Keratinocyte (primary cell): ENCODE results near the gene CASKIN2. TPM values are rescaled to one million over a fixed set of nuclear protein-coding genes. Genes with fewer than 3 reads are reported as not detected.

ENCODE experiments used
- DNase-seq: peaks from one replicate; pipeline ENCODE4 v3.0.0-alpha.2; 2011; ENCODE audit warnings: low read depth, missing footprints, low spot score
- FAIRE-seq: peaks from 2 replicates; lab custom pipeline; 2011; peaks lifted over from hg19 to GRCh38; lab: Jason Lieb, UNC
- H2AFZ ChIP-seq: 2 replicates; pipeline ENCODE4 v1.6.0; 2012; ENCODE audit warnings: low read length, control low read depth, inconsistent platforms; ENCODE audit not compliant: control insufficient read depth
- H3K27ac ChIP-seq: 2 replicates; pipeline ENCODE4 v1.5.1; 2011; ENCODE audit warnings: low read length; ENCODE audit not compliant: control insufficient read depth, insufficient read depth
- H3K27me3 ChIP-seq: 3 replicates; pipeline ENCODE4 v1.6.0; 2011; ENCODE audit warnings: low read length; ENCODE audit not compliant: control insufficient read depth, insufficient read depth; ENCODE audit errors: extremely low read depth
- H3K36me3 ChIP-seq, 2 experiments: 2 replicates in 1 of 2; 3 replicates in 1 of 2; pipeline ENCODE4 v1.5.1; 2011; ENCODE audit warnings: low read length in 2 of 2, mild to moderate bottlenecking in 1 of 2; ENCODE audit not compliant: control insufficient read depth in 2 of 2, insufficient read depth in 2 of 2; ENCODE audit errors: extremely low read depth in 1 of 2
- H3K4me1 ChIP-seq: 3 replicates; pipeline ENCODE4 v1.5.1; 2011; ENCODE audit warnings: low read length; ENCODE audit not compliant: control insufficient read depth, insufficient read depth; ENCODE audit errors: extremely low read depth
- H3K4me2 ChIP-seq: 3 replicates; pipeline ENCODE4 v1.6.0; 2011; ENCODE audit warnings: low read depth, low read length; ENCODE audit not compliant: control insufficient read depth, insufficient read depth; ENCODE audit errors: extremely low read depth
- H3K4me3 ChIP-seq, 3 experiments: fragments of 200-600 bp in 1 of 3; sonication (generic) in 1 of 3; 2 replicates in 2 of 3; 3 replicates in 1 of 3; pipeline ENCODE4 v1.5.1; 2011 to 2016; ENCODE audit warnings: low read length in 3 of 3, mild to moderate bottlenecking in 3 of 3, control low read depth in 2 of 3, inconsistent platforms in 1 of 3, low read depth in 1 of 3, mixed read lengths in 1 of 3, mixed run types in 1 of 3, moderate library complexity in 1 of 3; ENCODE audit not compliant: control insufficient read depth in 2 of 3, insufficient read depth in 2 of 3; ENCODE audit errors: extremely low read depth in 1 of 3
- H3K79me2 ChIP-seq: 2 replicates; pipeline ENCODE4 v1.6.0; 2012; ENCODE audit warnings: low read length; ENCODE audit not compliant: control insufficient read depth, insufficient read depth
- H3K9ac ChIP-seq: 3 replicates; pipeline ENCODE4 v1.6.0; 2011; ENCODE audit warnings: low read length; ENCODE audit not compliant: control insufficient read depth, insufficient read depth; ENCODE audit errors: extremely low read depth
- H3K9me1 ChIP-seq: 3 replicates; pipeline ENCODE4 v1.6.0; 2011; ENCODE audit warnings: low read length; ENCODE audit not compliant: control insufficient read depth, insufficient read depth; ENCODE audit errors: extremely low read depth
- H3K9me3 ChIP-seq: 2 replicates; pipeline ENCODE4 v1.5.1; 2012; ENCODE audit warnings: low read depth, low read length; ENCODE audit not compliant: control insufficient read depth
- H4K20me1 ChIP-seq: 3 replicates; pipeline ENCODE4 v1.6.0; 2011; ENCODE audit warnings: low read length; ENCODE audit not compliant: control insufficient read depth, insufficient read depth; ENCODE audit errors: extremely low read depth
- CTCF ChIP-seq, 3 experiments: IDR thresholded peaks in 1 of 3; conservative IDR thresholded peaks in 1 of 3; optimal IDR thresholded peaks in 1 of 3; 2 replicates in 2 of 3; 3 replicates in 1 of 3; pipeline versions ENCODE3 to v1.5.1; 2011; ENCODE audit warnings: low read length in 3 of 3, mild to moderate bottlenecking in 3 of 3, moderate library complexity in 2 of 3, control low read depth in 1 of 3, inconsistent platforms in 1 of 3; ENCODE audit not compliant: insufficient read depth in 2 of 3; ENCODE audit errors: extremely low read depth in 1 of 3
- EZH2 ChIP-seq: IDR thresholded peaks from one replicate; pipeline ENCODE4 v1.6.1; 2012; ENCODE audit warnings: inconsistent platforms, mild to moderate bottlenecking, low read length, moderate library complexity
- dilution Hi-C: fragments of 300-500 bp; cut with MboI; formaldehyde crosslinking; loops from one replicate; pipeline ENCODE4 v1.7.0; 2020; ENCODE audit warnings: low sequenced_read_pairs; ENCODE audit not compliant: extremely low pct_ligation_motif_present
- polyA plus RNA-seq, 5 experiments: library from polyadenylated mRNA; depleted of rRNA in 3 of 5; stranded (reverse) in 3 of 5; stranded (forward) in 1 of 5; unstranded in 1 of 5; fragments of >200 nt; gene quantifications; 1 replicate in 1 of 5; 2 replicates in 3 of 5; 3 replicates in 1 of 5; pipeline versions ENCODE4 v1.2.1 to v1.2.3, GENCODE V29; 2011 to 2012; ENCODE audit warnings: missing spikeins in 2 of 5, low read depth in 1 of 5, low replicate concordance in 1 of 5

The CASKIN2 gene
- polyA plus RNA-seq, 1 donor (not counting 4 experiments of a cell fraction or from before 2014, with no cell fraction given): 3.7 TPM

- dilution Hi-C loops: no loop called here
- H3K27ac ChIP-seq: no peak overlapping the region
- peaks cover 15 to 17% of the 10 kb centered on the region in 2 experiments for H3K36me3 ChIP-seq
These were observed 11.4 kb downstream of the CASKIN2 start for GRCh38 chr17:75503976-75504346.

GRCh38 chr17:75503337-75503950, 11.9 kb downstream of the CASKIN2 start:
- Histone ChIP-seq H3K4me1 (no peaks in the 10 kb centered on the region), H3K27me3 (no peaks in the 10 kb centered on the region), H3K9me1 (no peaks in the 10 kb centered on the region), H3K9ac (no peak overlapping the region), H4K20me1 (no peaks in the 10 kb centered on the region), H3K79me2 (no peaks in the 10 kb centered on the region), H3K36me3 (peaks cover 11 to 19% of the 10 kb centered on the region in 2 experiments), H3K9me3 (no peaks in the 10 kb centered on the region), H3K4me3 (no peak overlapping the region), H3K27ac (no peak overlapping the region), H3K4me2 (no peak overlapping the region), H2AFZ (no peak overlapping the region)
- FAIRE-seq (no peak), DNase-seq (no peak)
- dilution Hi-C loops: no loop called here
- no peak for TF ChIP-seq EZH2
- no peak for TF ChIP-seq CTCF (optimal IDR thresholded peaks at IDR 0.05 in 1 of 3, IDR thresholded peaks at IDR 0.05 in 1 of 3, conservative IDR thresholded peaks at IDR 0.05 in 1 of 3; ENCODE audit: extremely low read depth in 1 of 3, insufficient read depth in 2 of 3, low read length in 3 of 3)

More at GRCh38 chr17:75503976-75504346, 11.4 kb downstream of the CASKIN2 start:
- H3K9ac ChIP-seq: no peak overlapping the region
- no peak for TF ChIP-seq CTCF (optimal IDR thresholded peaks at IDR 0.05 in 1 of 3, IDR thresholded peaks at IDR 0.05 in 1 of 3, conservative IDR thresholded peaks at IDR 0.05 in 1 of 3; ENCODE audit: extremely low read depth in 1 of 3, insufficient read depth in 2 of 3, low read length in 3 of 3)
- no peak for TF ChIP-seq EZH2
- H3K9me1 ChIP-seq: no peaks in the 10 kb centered on the region
- no peak overlapping the region for H3K4me3 ChIP-seq
- H3K27me3 ChIP-seq: no peaks in the 10 kb centered on the region
- no peak for DNase-seq
- H3K79me2 ChIP-seq: no peaks in the 10 kb centered on the region
- H3K4me2 ChIP-seq: no peak overlapping the region
- no peak overlapping the region for H2AFZ ChIP-seq
- peaks cover 3% of the 10 kb centered on the region for H3K4me1 ChIP-seq
- FAIRE-seq: no peak
- H4K20me1 ChIP-seq: no peaks in the 10 kb centered on the region
- H3K9me3 ChIP-seq: no peaks in the 10 kb centered on the region
